Measurements from ENCODE around the gene SNX7.

- TF ChIP-seq CTCF (IDR thresholded peaks at IDR 0.05; ENCODE audit: low read depth, low read length) (no peak), EZH2phosphoT487 (IDR thresholded peaks at IDR 0.05; ENCODE audit: low read depth) (no peak)
Measured at GRCh38 chr1:98700228-98700627, 38.7 kb downstream of the SNX7 start.

Data from OCI-LY3 (cell line).